Activated naive CD4-positive, alpha-beta T cell treated with anti-CD3 and anti-CD28 coated beads, Interleukin-2, amount 10 ng/mL, durations not matched to agents 7 days and 5 days (primary cell): Measurements from ENCODE around the gene LYSMD2.

Source experiments
- CTCF ChIA-PET: fragments of 350-600 bp; sonication (Branson Sonifier 250); formaldehyde crosslinking; loops from one replicate; lab custom pipeline; 2021; ENCODE audit warnings: antibody characterized with exemption; lab: Charles Lee
- DNase-seq: peaks from one replicate; pipeline ENCODE4 v3.0.0-alpha.2; 2020
- H3K27ac Mint-ChIP-seq: one replicate; pipeline ENCODE4 v1.8.0; 2021; ENCODE audit warnings: mild to moderate bottlenecking, moderate library complexity, mixed read lengths
- H3K27me3 Mint-ChIP-seq: one replicate; pipeline ENCODE4 v1.8.0; 2021; ENCODE audit warnings: mild to moderate bottlenecking, mixed read lengths
- H3K36me3 Mint-ChIP-seq: one replicate; pipeline ENCODE4 v1.8.0; 2021; ENCODE audit warnings: mixed read lengths
- H3K4me1 Mint-ChIP-seq: one replicate; pipeline ENCODE4 v1.8.0; 2021; ENCODE audit warnings: mixed read lengths
- H3K4me3 Mint-ChIP-seq: one replicate; pipeline ENCODE4 v1.8.0; 2021; ENCODE audit warnings: mild to moderate bottlenecking, moderate library complexity, mixed read lengths
- H3K9me3 Mint-ChIP-seq: one replicate; pipeline ENCODE4 v1.8.0; 2021; ENCODE audit warnings: mixed read lengths

The LYSMD2 gene

GRCh38 chr15:51692154-51692553 lies 45.3 kb downstream of the LYSMD2 start:
- CTCF ChIA-PET: interaction anchor here (1.4 kb wide), 1 partner anchor 42 kb away, joined by 3 read pairs; no protein-coding TSS in a partner anchor
- peaks cover 30% of the 10 kb centered on the region for H3K4me1 Mint-ChIP-seq
- no peak for DNase-seq
- no peaks in the 10 kb centered on the region for H3K9me3 Mint-ChIP-seq
- H3K27me3 Mint-ChIP-seq: peaks cover 32% of the 10 kb centered on the region
- no peak overlapping the region for H3K27ac Mint-ChIP-seq
- peaks cover 3% of the 10 kb centered on the region for H3K36me3 Mint-ChIP-seq
- no peak overlapping the region for H3K4me3 Mint-ChIP-seq

GRCh38 chr15:51688863-51689262 lies 48.6 kb downstream of the LYSMD2 start:
- peaks cover 3% of the 10 kb centered on the region for H3K36me3 Mint-ChIP-seq
- H3K27me3 Mint-ChIP-seq: peaks cover 40% of the 10 kb centered on the region
- no peaks in the 10 kb centered on the region for H3K9me3 Mint-ChIP-seq
- peaks cover 29% of the 10 kb centered on the region for H3K4me1 Mint-ChIP-seq
- H3K4me3 Mint-ChIP-seq: no peak overlapping the region
- CTCF ChIA-PET: interaction anchor here (0.8 to 4.4 kb wide), 3 partner anchors 12 to 88 kb away, joined by 3 to 20 read pairs (median 3); no protein-coding TSS in a partner anchor
- H3K27ac Mint-ChIP-seq: no peak overlapping the region
- no peak for DNase-seq

- Mint-ChIP-seq H3K9me3 (no peaks in the 10 kb centered on the region), H3K36me3 (peaks cover 3% of the 10 kb centered on the region), H3K4me3 (no peak overlapping the region), H3K27me3 (peaks cover 38% of the 10 kb centered on the region), H3K27ac (no peak overlapping the region), H3K4me1 (peaks cover 18% of the 10 kb centered on the region)
- DNase-seq: no peak
- CTCF ChIA-PET: interaction anchor here (4.4 kb wide), 1 partner anchor 89 kb away, joined by 20 read pairs; no protein-coding TSS in a partner anchor
Observed at GRCh38 chr15:51687565-51687964, 49.9 kb downstream of the LYSMD2 start.

DNA sequence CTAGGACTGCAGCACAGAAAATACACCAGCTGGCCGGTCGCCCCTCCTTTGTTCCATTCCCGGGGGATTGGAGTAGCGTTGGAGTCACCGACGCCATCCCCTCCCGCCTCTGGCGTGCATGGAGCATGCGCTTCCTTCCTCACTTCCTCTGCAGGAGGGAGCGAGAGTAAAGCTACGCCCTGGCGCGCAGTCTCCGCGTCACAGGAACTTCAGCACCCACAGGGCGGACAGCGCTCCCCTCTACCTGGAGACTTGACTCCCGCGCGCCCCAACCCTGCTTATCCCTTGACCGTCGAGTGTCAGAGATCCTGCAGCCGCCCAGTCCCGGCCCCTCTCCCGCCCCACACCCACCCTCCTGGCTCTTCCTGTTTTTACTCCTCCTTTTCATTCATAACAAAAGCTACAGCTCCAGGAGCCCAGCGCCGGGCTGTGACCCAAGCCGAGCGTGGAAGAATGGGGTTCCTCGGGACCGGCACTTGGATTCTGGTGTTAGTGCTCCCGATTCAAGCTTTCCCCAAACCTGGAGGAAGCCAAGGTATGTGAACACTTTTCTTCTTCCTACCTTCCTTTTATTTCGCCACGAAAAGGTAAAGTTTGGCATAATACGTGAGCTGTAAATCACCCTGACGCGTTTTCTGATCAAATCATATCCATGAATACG lies 56.0 kb downstream of the LYSMD2 start, which contains the start of gene SCG3:
SCG3 (plus strand) TSS at position 201 of the 661 bp plus-strand sequence; CDS start at position 454, 253 bp downstream.
- no peaks in the 10 kb centered on the region for H3K9me3 Mint-ChIP-seq
- H3K4me1 Mint-ChIP-seq: peaks cover 6% of the 10 kb centered on the region
- CTCF ChIA-PET: interaction anchor here (2.3 kb wide), 1 partner anchor 95 kb away, joined by 8 read pairs; no protein-coding TSS in a partner anchor
- no peaks in the 10 kb centered on the region for H3K36me3 Mint-ChIP-seq
- no peak within 1 kb of the TSS for H3K4me3 Mint-ChIP-seq
- no peak within 1 kb of the TSS for H3K27ac Mint-ChIP-seq
- H3K27me3 Mint-ChIP-seq: peaks cover 31% of the 10 kb centered on the region
- peak; percentile 84 for DNase-seq

- H3K4me1 Mint-ChIP-seq: peaks cover 6% of the 10 kb centered on the region
- H3K9me3 Mint-ChIP-seq: no peaks in the 10 kb centered on the region
- CTCF ChIA-PET: interaction anchor here (2.3 kb wide), 1 partner anchor 96 kb away, joined by 8 read pairs; no protein-coding TSS in a partner anchor
- H3K27ac Mint-ChIP-seq: no peak overlapping the region
- no peaks in the 10 kb centered on the region for H3K36me3 Mint-ChIP-seq
- no peak for DNase-seq
- no peak overlapping the region for H3K4me3 Mint-ChIP-seq
- H3K27me3 Mint-ChIP-seq: peaks cover 33% of the 10 kb centered on the region
Observed at GRCh38 chr15:51680321-51680720, 57.1 kb downstream of the LYSMD2 start.

DNA sequence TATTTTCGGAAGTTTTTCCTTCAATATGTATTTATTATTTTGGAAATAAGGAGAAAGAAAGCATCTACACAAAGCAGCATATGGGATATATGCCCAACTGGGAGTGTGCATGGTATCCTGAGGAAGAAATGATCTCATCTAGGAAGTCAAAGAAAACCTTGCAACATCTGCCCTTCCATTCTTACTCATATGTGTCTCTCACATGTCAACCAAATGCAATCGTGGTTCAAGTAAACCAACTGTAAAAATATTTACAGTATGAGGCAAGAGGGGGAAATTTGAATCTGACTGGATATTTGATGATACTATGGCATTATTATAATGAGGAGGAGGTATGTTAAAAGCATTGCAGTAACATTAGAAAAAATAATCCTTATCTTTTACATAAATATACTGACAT lies 59.4 kb downstream of the LYSMD2 start:
- CTCF ChIA-PET: no interaction called here
- H3K9me3 Mint-ChIP-seq: no peaks in the 10 kb centered on the region
- H3K4me3 Mint-ChIP-seq: no peak overlapping the region
- peaks cover 6% of the 10 kb centered on the region for H3K4me1 Mint-ChIP-seq
- H3K27me3 Mint-ChIP-seq: peaks cover 32% of the 10 kb centered on the region
- no peak overlapping the region for H3K27ac Mint-ChIP-seq
- no peaks in the 10 kb centered on the region for H3K36me3 Mint-ChIP-seq
- no peak for DNase-seq

DNA sequence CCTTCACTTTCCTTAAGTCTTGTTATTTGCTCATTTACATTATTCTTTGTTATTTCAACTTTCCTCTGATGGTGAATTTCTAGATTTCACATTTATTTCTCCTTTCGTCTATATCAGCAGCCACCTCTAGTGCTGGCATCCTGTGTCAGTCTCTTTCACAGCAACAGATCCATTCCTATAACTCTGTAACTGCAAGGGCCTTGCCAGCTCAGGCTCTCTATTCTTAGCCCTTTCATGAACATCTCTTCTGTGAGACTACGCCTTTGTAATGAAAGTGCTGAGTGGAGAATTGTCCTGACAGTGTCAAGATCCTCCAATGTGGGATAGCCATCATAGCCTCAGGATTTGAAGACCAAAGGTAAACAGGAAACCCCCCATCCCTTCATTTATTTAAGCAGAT lies 60.0 kb downstream of the LYSMD2 start:
- Mint-ChIP-seq H3K4me3 (no peak overlapping the region), H3K36me3 (no peaks in the 10 kb centered on the region), H3K9me3 (no peaks in the 10 kb centered on the region), H3K27ac (no peak overlapping the region), H3K4me1 (peaks cover 6% of the 10 kb centered on the region), H3K27me3 (peaks cover 33% of the 10 kb centered on the region)
- no peak for DNase-seq
- CTCF ChIA-PET: no interaction called here

- H3K36me3 Mint-ChIP-seq: no peaks in the 10 kb centered on the region
- CTCF ChIA-PET: no interaction called here
- H3K9me3 Mint-ChIP-seq: no peaks in the 10 kb centered on the region
- H3K4me1 Mint-ChIP-seq: peaks cover 6% of the 10 kb centered on the region
- no peak overlapping the region for H3K4me3 Mint-ChIP-seq
- peaks cover 36% of the 10 kb centered on the region for H3K27me3 Mint-ChIP-seq
- no peak overlapping the region for H3K27ac Mint-ChIP-seq
- no peak for DNase-seq
Observed at GRCh38 chr15:51677021-51677420, 60.4 kb downstream of the LYSMD2 start.

DNA sequence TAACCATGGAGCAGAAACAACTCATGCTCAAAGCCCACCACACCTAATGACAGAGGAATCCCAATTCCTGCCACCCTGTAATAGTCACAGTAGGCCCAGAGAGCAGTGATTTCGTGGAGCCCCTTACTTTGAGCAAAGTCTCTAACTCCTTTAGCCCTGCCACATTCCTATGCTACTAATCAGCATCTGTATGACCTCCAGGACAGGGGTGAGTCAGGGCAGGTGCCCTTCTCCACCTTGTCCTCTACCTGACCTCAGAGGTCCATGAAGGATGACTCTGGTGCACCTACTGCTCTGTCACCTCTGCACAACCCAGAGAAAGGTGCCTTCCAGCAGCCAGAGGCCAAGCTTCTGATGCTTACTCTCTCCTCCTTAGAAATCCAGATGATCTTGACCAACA lies 62.2 kb downstream of the LYSMD2 start:
- Mint-ChIP-seq H3K9me3 (no peaks in the 10 kb centered on the region), H3K27ac (no peak overlapping the region), H3K4me1 (no peaks in the 10 kb centered on the region), H3K36me3 (no peaks in the 10 kb centered on the region), H3K4me3 (no peak overlapping the region), H3K27me3 (peaks cover 22% of the 10 kb centered on the region)
- CTCF ChIA-PET: interaction anchor here (0.9 kb wide), 1 partner anchor 102 kb away, joined by 3 read pairs; no protein-coding TSS in a partner anchor
- DNase-seq: no peak
